Activated T-cell treated with anti-CD3 and anti-CD28 coated beads for 4 hours (primary cell): ENCODE data around the gene VPS37C.
"Not testable (repeated sequence)": the region's sequence is repeated elsewhere in the genome, so short reads cannot be mapped to it uniquely, and the experiment has no call there.

Experiments used
- DNase-seq: peaks from one replicate; pipeline ENCODE4 v3.0.0-alpha.2; 2020

Gene VPS37C

GRCh38 chr11:61161190-61162091, at the start of gene VPS37C:
Gene VPS37C, minus strand, starts transcription at chr11:61161426. Its CDS starts 22,597 bp downstream, at chr11:61138829.
- DNase-seq: peak; percentile 94

- not testable (repeated sequence) for DNase-seq
Observed at GRCh38 chr11:61210629-61211028, 49.4 kb upstream of the VPS37C start.

GRCh38 chr11:61207636-61208310, 46.5 kb upstream of the VPS37C start:
- not testable (repeated sequence) for DNase-seq

GRCh38 chr11:61204502-61205059, 43.4 kb upstream of the VPS37C start:
- DNase-seq: not testable (repeated sequence)

GRCh38 chr11:61203873-61204272, 42.6 kb upstream of the VPS37C start:
- DNase-seq: not testable (repeated sequence)

- DNase-seq: not testable (repeated sequence)
Observed at GRCh38 chr11:61202950-61203746, 41.9 kb upstream of the VPS37C start, which contains the start of gene PGA3. Gene PGA3, plus strand, starts transcription at chr11:61203515. Its CDS starts 50 bp downstream, at chr11:61203565.

GRCh38 chr11:61201476-61201875, 40.2 kb upstream of the VPS37C start:
- no peak for DNase-seq

GRCh38 chr11:61198948-61199523, 37.8 kb upstream of the VPS37C start:
- no peak for DNase-seq

- DNase-seq: no peak
Observed at GRCh38 chr11:61198361-61198760, 37.1 kb upstream of the VPS37C start.

GRCh38 chr11:61195719-61196118, 34.5 kb upstream of the VPS37C start:
- DNase-seq: no peak

GRCh38 chr11:61194981-61195695, 33.9 kb upstream of the VPS37C start:
- DNase-seq: no peak

GRCh38 chr11:61194169-61194671, 33.0 kb upstream of the VPS37C start:
- DNase-seq: no peak

- no peak for DNase-seq
Observed at GRCh38 chr11:61193596-61193995, 32.4 kb upstream of the VPS37C start.

- no peak for DNase-seq
Observed at GRCh38 chr11:61189933-61190332, 28.7 kb upstream of the VPS37C start.

GRCh38 chr11:61187505-61188130, 26.4 kb upstream of the VPS37C start:
- DNase-seq: peak; percentile 80

- no peak for DNase-seq
Observed at GRCh38 chr11:61186504-61186903, 25.3 kb upstream of the VPS37C start.

GRCh38 chr11:61183645-61184044, 22.4 kb upstream of the VPS37C start:
- no peak for DNase-seq

GRCh38 chr11:61181489-61181888, 20.3 kb upstream of the VPS37C start:
- DNase-seq: no peak

- not testable (repeated sequence) for DNase-seq
Observed at GRCh38 chr11:61180205-61180604, 19.0 kb upstream of the VPS37C start.

GRCh38 chr11:61176446-61176845, 15.2 kb upstream of the VPS37C start:
- DNase-seq: no peak

- no peak for DNase-seq
Observed at GRCh38 chr11:61174949-61175348, 13.7 kb upstream of the VPS37C start.
